ENCODE data around the gene LSM5. TPM values are rescaled to one million over a fixed set of nuclear protein-coding genes. Genes with fewer than 3 reads are reported as not detected.

Gene LSM5
- total RNA-seq, 1 experiment from 2014 or later: 104 TPM

- peaks cover 6% of the 10 kb centered on the region; the same call in 1 of the 2 replicates for H3K36me3 ChIP-seq (ENCODE audit: low read depth)
- no peaks in the 10 kb centered on the region for H3K9me3 ChIP-seq (ENCODE audit: insufficient read depth, low read depth)
- no peak for TF ChIP-seq CTCF (conservative IDR thresholded peaks at IDR 0.05)
- no peak overlapping the region for H3K4me3 ChIP-seq
- H3F3A ChIP-seq (ENCODE audit: insufficient read depth, low read depth): peaks cover 7% of the 10 kb centered on the region; the same call in 1 of the 2 replicates
- peaks cover 13% of the 10 kb centered on the region; the same call in 1 of the 2 replicates for H4K20me1 ChIP-seq (ENCODE audit: insufficient read depth)
- no peaks in the 10 kb centered on the region for H3K9me2 ChIP-seq (ENCODE audit: insufficient read depth)
- no TSS peak for BruUV-seq (replicated peaks)
- POLR2A ChIA-PET (ENCODE audit: unreplicated experiment): no interaction called here
- H3K4me1 ChIP-seq (replicated peaks; ENCODE audit: insufficient read depth): no peaks in the 10 kb centered on the region
- no peak overlapping the region for H3K4me2 ChIP-seq
- no peaks in the 10 kb centered on the region for H3K27me3 ChIP-seq (ENCODE audit: insufficient read depth, low read depth)
- no peak overlapping the region for H3K27ac ChIP-seq
- intact Hi-C loops (cut with micrococcal nuclease; ENCODE audit: unreplicated experiment): no loop called here
- CTCF ChIA-PET: no interaction called here
- peak; percentile 4 to 42 for DNase-seq
- H2AFZ ChIP-seq: no peak overlapping the region
- H3K79me2 ChIP-seq (ENCODE audit: low read depth): peaks cover 43% of the 10 kb centered on the region
Measured at GRCh38 chr7:32536585-32536984, 46.4 kb upstream of the LSM5 start.

GRCh38 chr7:32536016-32536415, 45.8 kb upstream of the LSM5 start:
- intact Hi-C loops (cut with micrococcal nuclease; ENCODE audit: unreplicated experiment): no loop called here
- H3K36me3 ChIP-seq (ENCODE audit: low read depth): peaks cover 7% of the 10 kb centered on the region; the same call in 1 of the 2 replicates
- H3K27me3 ChIP-seq (ENCODE audit: insufficient read depth, low read depth): no peaks in the 10 kb centered on the region
- H3K27ac ChIP-seq: no peak overlapping the region
- no peak overlapping the region for H2AFZ ChIP-seq
- CTCF ChIA-PET: no interaction called here
- H3K9me3 ChIP-seq (ENCODE audit: insufficient read depth, low read depth): no peaks in the 10 kb centered on the region
- H3F3A ChIP-seq (ENCODE audit: insufficient read depth, low read depth): peaks cover 5% of the 10 kb centered on the region; the same call in 1 of the 2 replicates
- TF ChIP-seq CTCF (conservative IDR thresholded peaks at IDR 0.05) (no peak), EZH2 (IDR thresholded peaks at IDR 0.05; ENCODE audit: low read depth) (no peak)
- no peak overlapping the region for H3K4me3 ChIP-seq
- H3K4me1 ChIP-seq (replicated peaks; ENCODE audit: insufficient read depth): no peaks in the 10 kb centered on the region
- H4K20me1 ChIP-seq (ENCODE audit: insufficient read depth): peaks cover 17% of the 10 kb centered on the region; the same call in 1 of the 2 replicates
- H3K79me2 ChIP-seq (ENCODE audit: low read depth): peaks cover 46% of the 10 kb centered on the region
- no peaks in the 10 kb centered on the region for H3K9me2 ChIP-seq (ENCODE audit: insufficient read depth)
- DNase-seq: no peak
- BruUV-seq (replicated peaks): no TSS peak
- POLR2A ChIA-PET (ENCODE audit: unreplicated experiment): no interaction called here
- H3K4me2 ChIP-seq: no peak overlapping the region

DNA sequence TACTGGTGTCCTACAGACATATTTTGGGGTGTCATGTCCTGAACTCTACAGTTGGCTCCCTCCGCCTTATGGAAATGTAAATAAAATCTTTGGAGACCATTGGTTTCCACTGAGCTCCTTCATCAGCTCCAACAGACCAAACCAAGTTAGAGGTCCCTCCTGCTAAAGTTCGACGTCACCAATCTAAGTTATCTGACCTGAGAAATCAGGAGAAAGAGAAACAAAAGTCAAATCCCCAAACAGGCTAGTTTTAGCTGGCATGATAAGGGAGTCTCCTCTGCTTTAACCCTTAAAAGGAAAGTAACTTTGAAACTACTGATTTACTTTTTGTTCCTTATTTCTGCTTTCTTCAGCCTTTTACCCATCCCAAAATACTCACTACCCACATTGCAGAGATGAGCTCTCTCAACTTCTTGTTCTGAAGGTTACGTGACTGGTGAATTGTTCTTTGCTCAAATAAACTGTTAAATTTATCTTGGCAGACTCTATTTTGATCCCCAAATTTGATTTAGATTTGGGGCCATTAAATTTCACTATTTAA, 45.1 kb upstream of the LSM5 start:
- H3K79me2 ChIP-seq (ENCODE audit: low read depth): peaks cover 43% of the 10 kb centered on the region
- no peaks in the 10 kb centered on the region for H3K4me1 ChIP-seq (replicated peaks; ENCODE audit: insufficient read depth)
- no peak overlapping the region for H3K4me3 ChIP-seq

More for the DNA sequence above, 45.1 kb upstream of the LSM5 start:
- Histone ChIP-seq H2AFZ (no peak overlapping the region), H3K9me2 (ENCODE audit: insufficient read depth) (no peaks in the 10 kb centered on the region), H4K20me1 (ENCODE audit: insufficient read depth) (peaks cover 17% of the 10 kb centered on the region; the same call in 1 of the 2 replicates), H3K27me3 (ENCODE audit: insufficient read depth, low read depth) (no peaks in the 10 kb centered on the region), H3F3A (ENCODE audit: insufficient read depth, low read depth) (peaks cover 5% of the 10 kb centered on the region; the same call in 1 of the 2 replicates), H3K36me3 (ENCODE audit: low read depth) (peaks cover 7% of the 10 kb centered on the region; the same call in 1 of the 2 replicates), H3K9me3 (ENCODE audit: insufficient read depth, low read depth) (no peaks in the 10 kb centered on the region), H3K4me2 (no peak overlapping the region), H3K27ac (no peak overlapping the region)
- POLR2A ChIA-PET (ENCODE audit: unreplicated experiment): no interaction called here
- TF ChIP-seq CTCF (conservative IDR thresholded peaks at IDR 0.05): no peak
- no peak for TF ChIP-seq EZH2 (IDR thresholded peaks at IDR 0.05; ENCODE audit: low read depth)
- DNase-seq: no peak
- intact Hi-C loops (cut with micrococcal nuclease; ENCODE audit: unreplicated experiment): no loop called here
- BruUV-seq (replicated peaks): no TSS peak
- CTCF ChIA-PET: no interaction called here
